Natural killer cell (primary cell): ENCODE results near the gene RAMP1. TPM values are rescaled to one million over a fixed set of nuclear protein-coding genes. Genes with fewer than 3 reads are reported as not detected.

Source experiments
- ATAC-seq, 3 donors: fragments of 150-1000 bp in 2 of 3; fragments of 200-7000 bp in 1 of 3; cut with Tn5 transposase; 1 replicate in 1 of 3; 2 replicates in 2 of 3; pipeline ENCODE4 v1.10.0; 2021; ENCODE audit warnings: mild to moderate bottlenecking in 2 of 3, moderate library complexity in 2 of 3
- DNase-seq, 2 donors: peaks; one replicate each; pipeline versions ENCODE4 v3.0.0 to v3.0.0-alpha.2; 2013 to 2021; ENCODE audit warnings: mixed read lengths in 1 of 2
- H3K27ac ChIP-seq: one replicate; pipeline ENCODE4 v1.5.1; 2013; ENCODE audit warnings: mild to moderate bottlenecking, low read length
- H3K27me3 ChIP-seq: one replicate; pipeline ENCODE4 v1.6.1; 2013; ENCODE audit warnings: low read length; ENCODE audit not compliant: control insufficient read depth, insufficient read depth
- H3K36me3 ChIP-seq: one replicate; pipeline ENCODE4 v1.6.1; 2013; ENCODE audit warnings: low read length; ENCODE audit not compliant: control insufficient read depth, insufficient read depth
- H3K4me1 ChIP-seq: one replicate; pipeline ENCODE4 v1.6.1; 2013; ENCODE audit warnings: low read length; ENCODE audit not compliant: control insufficient read depth, insufficient read depth
- H3K4me3 ChIP-seq: one replicate; pipeline ENCODE4 v1.5.1; 2013; ENCODE audit warnings: low read length
- H3K9me3 ChIP-seq: one replicate; pipeline ENCODE4 v1.6.1; 2013; ENCODE audit warnings: low read length; ENCODE audit not compliant: control insufficient read depth, insufficient read depth
- H3K27ac Mint-ChIP-seq, 2 donors: one replicate each; pipeline ENCODE4 v1.8.0; 2022; ENCODE audit warnings: mild to moderate bottlenecking in 2 of 2, mixed read lengths in 2 of 2, moderate library complexity in 1 of 2
- H3K27me3 Mint-ChIP-seq, 2 donors: one replicate each; pipeline ENCODE4 v1.8.0; 2022; ENCODE audit warnings: low read depth in 2 of 2, mixed read lengths in 2 of 2
- H3K36me3 Mint-ChIP-seq: one replicate; pipeline ENCODE4 v1.8.0; 2022; ENCODE audit warnings: mixed read lengths
- H3K4me1 Mint-ChIP-seq, 2 donors: one replicate each; pipeline ENCODE4 v1.8.0; 2022; ENCODE audit warnings: mixed read lengths in 2 of 2
- H3K4me3 Mint-ChIP-seq: one replicate; pipeline ENCODE4 v1.8.0; 2022; ENCODE audit warnings: mild to moderate bottlenecking, moderate library complexity, mixed read lengths
- H3K9me3 Mint-ChIP-seq, 2 donors: one replicate each; pipeline ENCODE4 v1.8.0; 2022; ENCODE audit warnings: mixed read lengths in 2 of 2
- CTCF ChIP-seq: fragments of 200-600 bp; IDR thresholded peaks from one replicate; pipeline ENCODE4 v1.8.0; 2022; ENCODE audit warnings: antibody characterized with exemption
- WGBS: methylation state at CpG from one replicate; pipeline ENCODE4 v1.1.7; 2013; ENCODE audit warnings: missing lambda C conversion rate; ENCODE audit not compliant: insufficient coverage; 5-methylcytosine and 5-hydroxymethylcytosine counted together
- intact Hi-C: fragments of 100-400 bp; cut with micrococcal nuclease; formaldehyde crosslinking; loops from one replicate; pipeline ENCODE4 v1.14.2; 2022
- total RNA-seq, 4 donors: library from RNA; stranded (reverse); fragments of 120-200 nt in 1 of 4; gene quantifications; one replicate each; pipeline versions ENCODE4 v1.2.3 to v1.2.4, GENCODE V29; 2013 to 2022

The RAMP1 gene
- total RNA-seq, 3 donors from 2014 or later (not counting 1 experiment from before 2014, with no cell fraction given), result 3.9 to 11.0 (median 4.9) TPM

- Histone ChIP-seq H3K9me3 (no peaks in the 10 kb centered on the region), H3K4me1 (peaks cover 4% of the 10 kb centered on the region), H3K27me3 (no peaks in the 10 kb centered on the region), H3K36me3 (no peaks in the 10 kb centered on the region), H3K27ac (no peak overlapping the region), H3K4me3 (no peak overlapping the region)
- Mint-ChIP-seq H3K4me1 (peaks cover 20 to 22% of the 10 kb centered on the region in 2 donors), H3K4me3 (no peak overlapping the region), H3K9me3 (peaks cover 0 to 4% of the 10 kb centered on the region in 2 donors), H3K27me3 (no peaks in the 10 kb centered on the region), H3K36me3 (no peaks in the 10 kb centered on the region), H3K27ac (peak overlapping the region in 1 of 2 donors; percentile 39)
- DNase-seq (no peak), ATAC-seq (no peak)
- WGBS, result 95% methylated on average over 12 of the region's 12 CpGs
- intact Hi-C loops, result no loop called here
- no peak for TF ChIP-seq CTCF
Observed at GRCh38 chr2:237910576-237911362, 51.3 kb downstream of the RAMP1 start.

GRCh38 chr2:237911363-237912017 lies 52.1 kb downstream of the RAMP1 start:
- no peaks in the 10 kb centered on the region for H3K36me3 ChIP-seq
- no peaks in the 10 kb centered on the region for H3K9me3 ChIP-seq
- H3K27ac Mint-ChIP-seq, result no peak overlapping the region
- intact Hi-C loops, result no loop called here
- H3K36me3 Mint-ChIP-seq, result no peaks in the 10 kb centered on the region
- no peaks in the 10 kb centered on the region for H3K27me3 ChIP-seq
- H3K27me3 Mint-ChIP-seq, result no peaks in the 10 kb centered on the region
- DNase-seq (no peak), ATAC-seq (no peak)
- H3K4me3 Mint-ChIP-seq, result no peak overlapping the region
- no peak for TF ChIP-seq CTCF
- no peak overlapping the region for H3K27ac ChIP-seq
- peaks cover 13 to 17% of the 10 kb centered on the region in 2 donors for H3K4me1 Mint-ChIP-seq
- peaks cover 0 to 4% of the 10 kb centered on the region in 2 donors for H3K9me3 Mint-ChIP-seq
- H3K4me3 ChIP-seq, result no peak overlapping the region
- no peaks in the 10 kb centered on the region for H3K4me1 ChIP-seq
- WGBS, result 94% methylated on average over 28 of the region's 28 CpGs

GRCh38 chr2:237912271-237913192 lies 53.1 kb downstream of the RAMP1 start:
- Histone ChIP-seq H3K36me3 (no peaks in the 10 kb centered on the region), H3K4me1 (no peaks in the 10 kb centered on the region), H3K27ac (no peak overlapping the region), H3K27me3 (no peaks in the 10 kb centered on the region), H3K9me3 (no peaks in the 10 kb centered on the region), H3K4me3 (no peak overlapping the region)
- ATAC-seq, result no peak
- Mint-ChIP-seq H3K27me3 (no peaks in the 10 kb centered on the region), H3K4me3 (no peak overlapping the region), H3K36me3 (no peaks in the 10 kb centered on the region), H3K9me3 (no peaks in the 10 kb centered on the region), H3K27ac (no peak overlapping the region), H3K4me1 (peaks cover 5 to 17% of the 10 kb centered on the region in 2 donors)
- intact Hi-C loops, result no loop called here
- no peak for TF ChIP-seq CTCF
- 88% methylated on average over 28 of the region's 28 CpGs for WGBS
- no peak for DNase-seq
